NCI-H2081 treated with DMSO at 0.1 percent for 48 hours (cell line): ENCODE results near the gene RASGRP2.

ENCODE experiments used
- DNase-seq: peaks from one replicate; lab custom pipeline; 2025; lab: John Stamatoyannopoulos, UW

RASGRP2 gene

GRCh38 chr11:64739871-64740270 is 4.1 kb downstream of the RASGRP2 start:
- no peak for DNase-seq

- no peak for DNase-seq
These were observed 7.3 kb downstream of the RASGRP2 start for GRCh38 chr11:64736654-64737053.

- DNase-seq = no peak
These were observed 8.2 kb downstream of the RASGRP2 start for GRCh38 chr11:64735725-64736259.

GRCh38 chr11:64734811-64735724 is 8.9 kb downstream of the RASGRP2 start:
- no peak for DNase-seq

- DNase-seq = no peak
These were observed 12.3 kb downstream of the RASGRP2 start for GRCh38 chr11:64731601-64732000.

- no peak for DNase-seq
These were observed 14.0 kb downstream of the RASGRP2 start for GRCh38 chr11:64729851-64730382.

GRCh38 chr11:64728757-64729365 is 15.1 kb downstream of the RASGRP2 start:
- DNase-seq = no peak

GRCh38 chr11:64726867-64727530 is 16.9 kb downstream of the RASGRP2 start:
- DNase-seq = no peak

GRCh38 chr11:64726211-64726641 is 17.7 kb downstream of the RASGRP2 start:
- no peak for DNase-seq

GRCh38 chr11:64724863-64725532 is 18.9 kb downstream of the RASGRP2 start:
- no peak for DNase-seq

GRCh38 chr11:64723907-64724862 is 19.8 kb downstream of the RASGRP2 start:
- no peak for DNase-seq

GRCh38 chr11:64723117-64723906 is 20.6 kb downstream of the RASGRP2 start, which contains the start of gene NRXN2:
Gene NRXN2 (minus strand): TSS chr11:64723197. CDS start chr11:64713699, 9,498 bp downstream.
- peak; percentile 5 for DNase-seq

GRCh38 chr11:64722141-64723065 is 21.5 kb downstream of the RASGRP2 start:
- no peak for DNase-seq

GRCh38 chr11:64721359-64721699 is 22.6 kb downstream of the RASGRP2 start:
- no peak for DNase-seq

GRCh38 chr11:64720640-64721358 is 23.1 kb downstream of the RASGRP2 start:
- no peak for DNase-seq

GRCh38 chr11:64720167-64720566 is 23.8 kb downstream of the RASGRP2 start:
- no peak for DNase-seq

- no peak for DNase-seq
These were observed 24.5 kb downstream of the RASGRP2 start for GRCh38 chr11:64719406-64719805.

- DNase-seq = no peak
These were observed 25.2 kb downstream of the RASGRP2 start for GRCh38 chr11:64718780-64719124.
